Heart left ventricle (tissue), 13 donors: ENCODE results near the gene PCBP3.

Experiments
- POLR2A ChIP-seq, 2 donors: fragments of 450-650 bp; IDR thresholded peaks; one replicate each; pipeline ENCODE4 v1.6.1; 2017; ENCODE audit warnings: antibody characterized with exemption in 2 of 2, mild to moderate bottlenecking in 2 of 2, moderate library complexity in 2 of 2
- TF ChIP-seq, protein P1 (sequence below), 12 donors: fragments of 200-600 bp; sonication (generic) in 4 of 12; IDR thresholded peaks; one replicate each; pipeline versions ENCODE4 v1.5.0 to v1.8.0; 2018 to 2022; ENCODE audit warnings: antibody characterized with exemption in 12 of 12, mild to moderate bottlenecking in 5 of 12
- donor health status: ischemic (EF 13 %, LVEDD 7.1; RV severe dilation, severe dysfunction).
- donor health status: DM: no; HTN: yes; CAD: no.
- donor health status: DM: no; HTN: no; CAD: no.
- donor health status: ischemic (EF 25% LVEDD 6.9; RV normal size, moderate dysfunction).
- donor health status: ischemic (EF 25% LVEDD 5.7; RV mildly dilated, moderate dysfunction).
- donor health status: ischemic (EF 35%, LVEDD 5.7; RV mildly dilated, moderate dysfunction).
- donor health status: nonischemic (EF 11% LVEDD 7.7; RV severe dilation, severe dysfunction).
- donor health status: DM: yes; HTN: yes; CAD: no.
- donor health status: PGD.
- donor health status: ischemic (EF 29% LVEDD 5.4; RV normal size, mild dysfunction).
- donor health status: nonischemic (EF 23%, LVEDD 6.1; RV moderate dilation, normal function).

GRCh38 chr21:45790427-45790826, 146.9 kb downstream of the PCBP3 start:
- TF ChIP-seq, protein P1, sequence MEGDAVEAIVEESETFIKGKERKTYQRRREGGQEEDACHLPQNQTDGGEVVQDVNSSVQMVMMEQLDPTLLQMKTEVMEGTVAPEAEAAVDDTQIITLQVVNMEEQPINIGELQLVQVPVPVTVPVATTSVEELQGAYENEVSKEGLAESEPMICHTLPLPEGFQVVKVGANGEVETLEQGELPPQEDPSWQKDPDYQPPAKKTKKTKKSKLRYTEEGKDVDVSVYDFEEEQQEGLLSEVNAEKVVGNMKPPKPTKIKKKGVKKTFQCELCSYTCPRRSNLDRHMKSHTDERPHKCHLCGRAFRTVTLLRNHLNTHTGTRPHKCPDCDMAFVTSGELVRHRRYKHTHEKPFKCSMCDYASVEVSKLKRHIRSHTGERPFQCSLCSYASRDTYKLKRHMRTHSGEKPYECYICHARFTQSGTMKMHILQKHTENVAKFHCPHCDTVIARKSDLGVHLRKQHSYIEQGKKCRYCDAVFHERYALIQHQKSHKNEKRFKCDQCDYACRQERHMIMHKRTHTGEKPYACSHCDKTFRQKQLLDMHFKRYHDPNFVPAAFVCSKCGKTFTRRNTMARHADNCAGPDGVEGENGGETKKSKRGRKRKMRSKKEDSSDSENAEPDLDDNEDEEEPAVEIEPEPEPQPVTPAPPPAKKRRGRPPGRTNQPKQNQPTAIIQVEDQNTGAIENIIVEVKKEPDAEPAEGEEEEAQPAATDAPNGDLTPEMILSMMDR (IDR thresholded peaks at IDR 0.05): no peak
- TF ChIP-seq POLR2A (IDR thresholded peaks at IDR 0.05): no peak
